ENCODE results near the gene TMEM154. TPM values are rescaled to one million over a fixed set of nuclear protein-coding genes. Genes with fewer than 3 reads are reported as not detected.

TMEM154 gene
- total and polyA plus RNA-seq, 7 experiments from 2014 or later, result 21.3 to 46.8 (median 36.9) TPM

DNA sequence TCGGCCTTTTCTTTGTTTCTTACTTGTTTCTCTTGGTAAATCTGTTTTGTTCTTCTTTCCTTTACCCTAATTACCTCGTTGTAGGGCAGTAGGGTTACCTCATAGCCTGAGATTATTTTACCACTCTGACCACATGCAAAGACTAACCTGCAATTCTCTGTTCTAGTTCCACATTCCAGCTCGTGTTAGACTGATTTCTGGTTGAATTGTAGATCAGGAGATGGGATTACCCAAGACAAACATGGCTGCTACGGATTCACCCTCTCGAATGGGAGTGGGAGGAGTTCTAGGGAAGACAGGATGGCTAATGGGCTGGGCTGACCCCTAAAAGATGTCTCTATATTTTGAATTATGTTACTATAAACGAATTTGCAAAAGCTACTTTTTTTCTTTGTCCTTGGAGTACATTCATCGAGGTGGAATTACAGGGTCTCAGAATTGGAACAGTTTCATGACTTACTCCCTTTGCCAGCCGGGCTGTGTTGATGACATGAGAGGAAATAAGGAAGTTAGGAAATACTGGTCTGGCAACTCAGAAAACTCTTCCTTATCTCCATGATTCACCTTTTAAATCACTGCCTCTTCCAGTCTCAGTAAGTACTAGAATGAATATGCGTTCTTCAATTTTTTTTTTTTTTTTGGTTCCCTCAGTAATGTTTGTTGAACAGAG, 107.2 kb downstream of the TMEM154 start:
- intact Hi-C loops (cut with micrococcal nuclease), result loop anchor here in 1 of 2 donors (5.0 kb wide), 1 partner anchor 35 kb away; the partner anchor contains the start of gene FBXW7
- H3K9me3 ChIP-seq (ENCODE audit: control insufficient read depth in 2 of 3, low read length in 3 of 3), result no peaks in the 10 kb centered on the region
- ChIA-PET POLR2A (interaction anchor here (1.0 kb wide), 1 partner anchor 36 kb away, joined by 3 read pairs; no protein-coding TSS in a partner anchor), CTCF (no interaction called here)
- ATAC-seq (no peak), DNase-seq (no peak)
- H3K9me3 Mint-ChIP-seq, result peaks cover 0 to 5% (median 0%) of the 10 kb centered on the region in 11 donors
- no peak overlapping the region for H3K27ac Mint-ChIP-seq
- H3K4me3 Mint-ChIP-seq, result no peak overlapping the region
- H3K4me1 Mint-ChIP-seq, result peaks cover 0 to 4% (median 0%) of the 10 kb centered on the region in 7 donors
- H3K27me3 ChIP-seq (ENCODE audit: control insufficient read depth in 2 of 2, insufficient read depth in 2 of 2, low read length in 2 of 2), result no peaks in the 10 kb centered on the region
- H3K27ac ChIP-seq (ENCODE audit: low read depth, low read length), result no peak overlapping the region
- H3K36me3 ChIP-seq (ENCODE audit: control insufficient read depth in 2 of 3, insufficient read depth in 3 of 3, low read length in 3 of 3), result no peaks in the 10 kb centered on the region
- H3K4me1 ChIP-seq (ENCODE audit: control insufficient read depth in 2 of 2, insufficient read depth in 2 of 2, low read length in 2 of 2), result no peaks in the 10 kb centered on the region
- no peak overlapping the region for H3K4me3 ChIP-seq (ENCODE audit: low read length)
- peaks cover 0 to 33% (median 0%) of the 10 kb centered on the region in 5 donors for H3K27me3 Mint-ChIP-seq
- peaks cover 0 to 3% (median 0%) of the 10 kb centered on the region in 5 donors for H3K36me3 Mint-ChIP-seq

DNA sequence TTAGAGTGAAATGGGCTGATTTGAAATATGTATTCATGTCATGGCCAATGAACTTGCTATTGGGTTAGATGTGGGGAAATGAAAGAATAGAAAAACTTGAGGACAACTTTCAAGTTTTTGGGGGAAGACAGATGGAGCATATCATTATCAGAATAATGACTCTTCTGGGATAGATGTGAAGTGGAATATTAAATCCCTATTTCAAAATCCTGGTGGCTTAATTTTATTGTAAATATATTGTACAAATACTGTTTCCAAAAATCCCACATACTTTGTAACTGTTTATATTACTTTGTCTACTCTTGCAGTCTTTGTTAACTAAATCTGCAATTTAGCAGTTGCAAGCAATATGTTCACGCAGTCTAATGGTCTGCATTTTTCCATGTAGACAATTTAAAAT, 108.0 kb downstream of the TMEM154 start:
- no peaks in the 10 kb centered on the region for H3K9me3 ChIP-seq (ENCODE audit: control insufficient read depth in 2 of 3, low read length in 3 of 3)
- Mint-ChIP-seq H3K9me3 (peaks cover 0 to 5% (median 0%) of the 10 kb centered on the region in 11 donors), H3K4me1 (peaks cover 0 to 4% (median 0%) of the 10 kb centered on the region in 7 donors), H3K27ac (no peak overlapping the region), H3K36me3 (peaks cover 0 to 3% (median 0%) of the 10 kb centered on the region in 5 donors), H3K4me3 (no peak overlapping the region), H3K27me3 (peaks cover 0 to 32% (median 0%) of the 10 kb centered on the region in 5 donors)
- CTCF ChIA-PET, result no interaction called here
- no peak overlapping the region for H3K27ac ChIP-seq (ENCODE audit: low read depth, low read length)
- no peaks in the 10 kb centered on the region for H3K27me3 ChIP-seq (ENCODE audit: control insufficient read depth in 2 of 2, insufficient read depth in 2 of 2, low read length in 2 of 2)
- H3K36me3 ChIP-seq (ENCODE audit: control insufficient read depth in 2 of 3, insufficient read depth in 3 of 3, low read length in 3 of 3), result no peaks in the 10 kb centered on the region
- intact Hi-C loops (cut with micrococcal nuclease), result loop anchor here in 1 of 2 donors (5.0 kb wide), 1 partner anchor 34 kb away; the partner anchor contains the start of gene FBXW7
- H3K4me1 ChIP-seq (ENCODE audit: control insufficient read depth in 2 of 2, insufficient read depth in 2 of 2, low read length in 2 of 2), result no peaks in the 10 kb centered on the region
- POLR2A ChIA-PET, result interaction anchor here (1.0 kb wide), 1 partner anchor 35 kb away, joined by 3 read pairs; no protein-coding TSS in a partner anchor
- no peak for DNase-seq
- ATAC-seq, result no peak
- H3K4me3 ChIP-seq (ENCODE audit: low read length), result no peak overlapping the region

DNA sequence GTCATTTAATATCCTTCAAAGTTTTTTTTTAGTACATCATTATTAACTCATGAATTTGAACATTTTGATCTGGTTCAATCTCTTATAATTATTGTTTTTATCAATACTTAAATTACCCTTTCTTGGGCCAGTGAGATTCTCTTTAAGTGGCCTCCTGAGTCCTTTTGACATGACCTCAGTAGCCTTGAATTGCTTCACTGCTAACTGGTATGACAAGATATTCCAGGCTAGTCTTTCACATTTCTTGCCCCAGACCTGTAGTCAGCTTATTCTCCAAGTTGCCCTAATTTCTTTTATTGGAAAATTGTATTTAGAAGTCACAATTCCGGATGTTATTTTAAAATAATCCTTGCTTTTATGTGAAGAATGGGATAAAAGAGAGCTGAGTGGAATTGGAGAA, 108.5 kb downstream of the TMEM154 start:
- Histone ChIP-seq H3K4me3 (ENCODE audit: low read length) (no peak overlapping the region), H3K27me3 (ENCODE audit: control insufficient read depth in 2 of 2, insufficient read depth in 2 of 2, low read length in 2 of 2) (no peaks in the 10 kb centered on the region), H3K27ac (ENCODE audit: low read depth, low read length) (no peak overlapping the region), H3K9me3 (ENCODE audit: control insufficient read depth in 2 of 3, low read length in 3 of 3) (no peaks in the 10 kb centered on the region), H3K4me1 (ENCODE audit: control insufficient read depth in 2 of 2, insufficient read depth in 2 of 2, low read length in 2 of 2) (no peaks in the 10 kb centered on the region), H3K36me3 (ENCODE audit: control insufficient read depth in 2 of 3, insufficient read depth in 3 of 3, low read length in 3 of 3) (no peaks in the 10 kb centered on the region)
- H3K4me3 Mint-ChIP-seq, result no peak overlapping the region
- no peak overlapping the region for H3K27ac Mint-ChIP-seq
- POLR2A ChIA-PET, result no interaction called here
- DNase-seq, result no peak
- peaks cover 0 to 4% (median 0%) of the 10 kb centered on the region in 7 donors for H3K4me1 Mint-ChIP-seq
- ATAC-seq, result no peak
- peaks cover 0 to 5% (median 0%) of the 10 kb centered on the region in 11 donors for H3K9me3 Mint-ChIP-seq
- H3K27me3 Mint-ChIP-seq, result peaks cover 0 to 32% (median 0%) of the 10 kb centered on the region in 5 donors
- peaks cover 0 to 3% (median 0%) of the 10 kb centered on the region in 5 donors for H3K36me3 Mint-ChIP-seq
- intact Hi-C loops (cut with micrococcal nuclease), result loop anchor here in 1 of 2 donors (5.0 kb wide), 1 partner anchor 34 kb away; the partner anchor contains the start of gene FBXW7
- CTCF ChIA-PET, result no interaction called here

Other genes with a start within 250 kb of the TMEM154 start
- 100 to 1,000 TPM in 4 of 5 experiments, 10 to 100 TPM in 1; 57.5 to 139 (median 116) TPM for gene FBXW7, start 143.9 kb downstream of the TMEM154 start, total RNA-seq
- gene FBXW7, start 143.9 kb downstream of the TMEM154 start, polyA plus RNA-seq, result 10 to 100 TPM; 40.4 to 50.5 TPM
- under 1 TPM in 2 of 5 experiments, not detected in 3; 0.15 to 0.19 TPM for gene TIGD4, start 99.7 kb upstream of the TMEM154 start, total RNA-seq
- under 1 TPM in 1 of 2 donors, not detected in 1; 0.13 TPM for gene TIGD4, start 99.7 kb upstream of the TMEM154 start, polyA plus RNA-seq
- gene ARFIP1, start 100.0 kb upstream of the TMEM154 start, total RNA-seq, result 10 to 100 TPM in 4 of 5 experiments, 1 to 10 TPM in 1; 5.1 to 20.2 (median 15.1) TPM
- 10 to 100 TPM; 11.9 to 17.2 TPM for gene ARFIP1, start 100.0 kb upstream of the TMEM154 start, polyA plus RNA-seq

Data from naive thymus-derived CD4-positive, alpha-beta T cell (primary cell).